ENCODE results near the gene SLA2.

The SLA2 gene

GRCh38 chr20:36644706-36645095 is 1.3 kb downstream of the SLA2 start:
- H3K4me3 ChIP-seq (ENCODE audit: low read length, poor library complexity, severe bottlenecking) = peak overlapping the region; percentile 91
- H3K4me2 ChIP-seq (ENCODE audit: low read depth, low read length, poor library complexity, severe bottlenecking) = peak overlapping the region; percentile 100
- H3K9ac ChIP-seq (ENCODE audit: low read depth, low read length, poor library complexity, severe bottlenecking) = peak overlapping the region; percentile 96
- peaks cover 63% of the 10 kb centered on the region for H3K79me2 ChIP-seq (ENCODE audit: insufficient read depth, low read length)
- H3K36me3 ChIP-seq (ENCODE audit: insufficient read depth, low read length) = peaks cover 6% of the 10 kb centered on the region; the same call in 1 of the 2 replicates
- no peaks in the 10 kb centered on the region for H3K9me3 ChIP-seq (ENCODE audit: insufficient read depth, low read depth, low read length)
- H3K27me3 ChIP-seq (ENCODE audit: insufficient read depth, low read length, poor library complexity, severe bottlenecking) = no peaks in the 10 kb centered on the region
- 0 out of 2 replicates have a peak, but pooled peaks cover 3% of the 10 kb centered on the region for H3F3A ChIP-seq (ENCODE audit: low read depth)
- H2AFZ ChIP-seq (ENCODE audit: low read length) = no peak overlapping the region
- no peak for TF ChIP-seq EZH2phosphoT487 (IDR thresholded peaks at IDR 0.05; ENCODE audit: borderline replicate concordance)
- TF ChIP-seq, protein P1, sequence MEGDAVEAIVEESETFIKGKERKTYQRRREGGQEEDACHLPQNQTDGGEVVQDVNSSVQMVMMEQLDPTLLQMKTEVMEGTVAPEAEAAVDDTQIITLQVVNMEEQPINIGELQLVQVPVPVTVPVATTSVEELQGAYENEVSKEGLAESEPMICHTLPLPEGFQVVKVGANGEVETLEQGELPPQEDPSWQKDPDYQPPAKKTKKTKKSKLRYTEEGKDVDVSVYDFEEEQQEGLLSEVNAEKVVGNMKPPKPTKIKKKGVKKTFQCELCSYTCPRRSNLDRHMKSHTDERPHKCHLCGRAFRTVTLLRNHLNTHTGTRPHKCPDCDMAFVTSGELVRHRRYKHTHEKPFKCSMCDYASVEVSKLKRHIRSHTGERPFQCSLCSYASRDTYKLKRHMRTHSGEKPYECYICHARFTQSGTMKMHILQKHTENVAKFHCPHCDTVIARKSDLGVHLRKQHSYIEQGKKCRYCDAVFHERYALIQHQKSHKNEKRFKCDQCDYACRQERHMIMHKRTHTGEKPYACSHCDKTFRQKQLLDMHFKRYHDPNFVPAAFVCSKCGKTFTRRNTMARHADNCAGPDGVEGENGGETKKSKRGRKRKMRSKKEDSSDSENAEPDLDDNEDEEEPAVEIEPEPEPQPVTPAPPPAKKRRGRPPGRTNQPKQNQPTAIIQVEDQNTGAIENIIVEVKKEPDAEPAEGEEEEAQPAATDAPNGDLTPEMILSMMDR (conservative IDR thresholded peaks at IDR 0.05; ENCODE audit: low read length) = no peak
- no peaks in the 10 kb centered on the region for H4K20me1 ChIP-seq (ENCODE audit: insufficient read depth, low read length, poor library complexity, severe bottlenecking)
- peaks cover 56% of the 10 kb centered on the region for H3K4me1 ChIP-seq (ENCODE audit: insufficient read depth, low read length, poor library complexity, severe bottlenecking)
- H3K9me2 ChIP-seq (replicated peaks; ENCODE audit: low read depth, low read length) = no peaks in the 10 kb centered on the region

DNA sequence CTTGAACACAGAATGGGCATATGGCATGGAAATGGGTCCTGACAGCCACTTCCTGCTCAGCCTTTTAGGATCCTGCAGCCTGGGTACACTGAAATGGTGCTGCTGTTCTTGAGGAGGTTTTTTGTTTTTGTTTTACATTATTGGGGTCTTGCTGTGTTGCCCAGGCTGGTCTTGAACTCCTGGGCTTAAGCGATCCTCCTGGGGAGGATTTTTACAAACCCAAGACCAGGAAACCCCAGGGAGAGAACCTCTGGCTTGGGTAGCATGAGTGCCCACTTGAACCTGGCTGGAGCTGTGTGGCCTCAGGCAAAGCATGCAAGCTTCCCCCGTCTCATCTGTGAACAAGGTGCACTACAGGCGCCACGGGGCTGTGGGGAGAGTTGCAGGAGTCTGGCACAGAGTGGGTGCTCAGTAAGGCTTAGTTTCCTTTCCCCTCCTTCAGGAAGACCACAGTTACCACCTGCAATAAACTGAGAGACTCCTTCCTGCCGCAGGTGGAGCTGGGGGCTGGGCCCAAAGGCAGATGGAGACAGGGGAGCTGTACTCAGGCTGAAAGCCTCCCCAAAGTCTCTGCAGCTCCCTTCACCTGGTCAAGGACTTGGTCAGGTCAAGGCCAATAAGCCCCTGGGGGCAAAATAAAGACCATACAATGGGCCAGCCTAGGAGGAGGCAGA is 1.8 kb downstream of the SLA2 start:
- H3K36me3 ChIP-seq (ENCODE audit: insufficient read depth, low read length) = peaks cover 9% of the 10 kb centered on the region; the same call in 1 of the 2 replicates
- peak overlapping the region; percentile 96 for H3K9ac ChIP-seq (ENCODE audit: low read depth, low read length, poor library complexity, severe bottlenecking)
- no peaks in the 10 kb centered on the region for H4K20me1 ChIP-seq (ENCODE audit: insufficient read depth, low read length, poor library complexity, severe bottlenecking)
- TF ChIP-seq, protein P1 (conservative IDR thresholded peaks at IDR 0.05; ENCODE audit: low read length) = peak; percentile 24; the same call in 1 of the 2 replicates
- TF ChIP-seq EZH2phosphoT487 (IDR thresholded peaks at IDR 0.05; ENCODE audit: borderline replicate concordance) = no peak
- H3K4me2 ChIP-seq (ENCODE audit: low read depth, low read length, poor library complexity, severe bottlenecking) = peak overlapping the region; percentile 100
- H3F3A ChIP-seq (ENCODE audit: low read depth) = 0 out of 2 replicates have a peak, but pooled peaks cover 3% of the 10 kb centered on the region
- H3K27me3 ChIP-seq (ENCODE audit: insufficient read depth, low read length, poor library complexity, severe bottlenecking) = no peaks in the 10 kb centered on the region
- H3K9me3 ChIP-seq (ENCODE audit: insufficient read depth, low read depth, low read length) = no peaks in the 10 kb centered on the region
- peaks cover 67% of the 10 kb centered on the region for H3K79me2 ChIP-seq (ENCODE audit: insufficient read depth, low read length)
- H3K9me2 ChIP-seq (replicated peaks; ENCODE audit: low read depth, low read length) = no peaks in the 10 kb centered on the region
- H3K4me3 ChIP-seq (ENCODE audit: low read length, poor library complexity, severe bottlenecking) = peak overlapping the region; percentile 91
- H2AFZ ChIP-seq (ENCODE audit: low read length) = no peak overlapping the region
- H3K4me1 ChIP-seq (ENCODE audit: insufficient read depth, low read length, poor library complexity, severe bottlenecking) = peaks cover 56% of the 10 kb centered on the region

- no peak overlapping the region for H2AFZ ChIP-seq (ENCODE audit: low read length)
- H3K4me2 ChIP-seq (ENCODE audit: low read depth, low read length, poor library complexity, severe bottlenecking) = peak overlapping the region; percentile 100
- H3K4me3 ChIP-seq (ENCODE audit: low read length, poor library complexity, severe bottlenecking) = peak overlapping the region; percentile 91
- no peaks in the 10 kb centered on the region for H3K9me2 ChIP-seq (replicated peaks; ENCODE audit: low read depth, low read length)
- no peaks in the 10 kb centered on the region for H4K20me1 ChIP-seq (ENCODE audit: insufficient read depth, low read length, poor library complexity, severe bottlenecking)
- no peak for TF ChIP-seq EZH2phosphoT487 (IDR thresholded peaks at IDR 0.05; ENCODE audit: borderline replicate concordance)
- TF ChIP-seq, protein P1 (conservative IDR thresholded peaks at IDR 0.05; ENCODE audit: low read length) = no peak
- no peaks in the 10 kb centered on the region for H3K9me3 ChIP-seq (ENCODE audit: insufficient read depth, low read depth, low read length)
- H3K4me1 ChIP-seq (ENCODE audit: insufficient read depth, low read length, poor library complexity, severe bottlenecking) = peaks cover 49% of the 10 kb centered on the region
- H3K27me3 ChIP-seq (ENCODE audit: insufficient read depth, low read length, poor library complexity, severe bottlenecking) = no peaks in the 10 kb centered on the region
- peaks cover 76% of the 10 kb centered on the region for H3K79me2 ChIP-seq (ENCODE audit: insufficient read depth, low read length)
- H3K9ac ChIP-seq (ENCODE audit: low read depth, low read length, poor library complexity, severe bottlenecking) = peak overlapping the region; percentile 96
- H3K36me3 ChIP-seq (ENCODE audit: insufficient read depth, low read length) = peaks cover 17% of the 10 kb centered on the region; the same call in 1 of the 2 replicates
- 0 out of 2 replicates have a peak, but pooled peaks cover 3% of the 10 kb centered on the region for H3F3A ChIP-seq (ENCODE audit: low read depth)
Observed at GRCh38 chr20:36642136-36642535, 3.9 kb downstream of the SLA2 start.

Measured in Loucy (cell line).